ENCODE measurements around the gene AURKA. TPM values are rescaled to one million over a fixed set of nuclear protein-coding genes. Genes with fewer than 3 reads are reported as not detected.
"Not testable (repeated sequence)": the region's sequence is repeated elsewhere in the genome, so short reads cannot be mapped to it uniquely, and the experiment has no call there.

Gene AURKA
- total RNA-seq, 1 donor from 2014 or later, result 5.7 TPM

DNA sequence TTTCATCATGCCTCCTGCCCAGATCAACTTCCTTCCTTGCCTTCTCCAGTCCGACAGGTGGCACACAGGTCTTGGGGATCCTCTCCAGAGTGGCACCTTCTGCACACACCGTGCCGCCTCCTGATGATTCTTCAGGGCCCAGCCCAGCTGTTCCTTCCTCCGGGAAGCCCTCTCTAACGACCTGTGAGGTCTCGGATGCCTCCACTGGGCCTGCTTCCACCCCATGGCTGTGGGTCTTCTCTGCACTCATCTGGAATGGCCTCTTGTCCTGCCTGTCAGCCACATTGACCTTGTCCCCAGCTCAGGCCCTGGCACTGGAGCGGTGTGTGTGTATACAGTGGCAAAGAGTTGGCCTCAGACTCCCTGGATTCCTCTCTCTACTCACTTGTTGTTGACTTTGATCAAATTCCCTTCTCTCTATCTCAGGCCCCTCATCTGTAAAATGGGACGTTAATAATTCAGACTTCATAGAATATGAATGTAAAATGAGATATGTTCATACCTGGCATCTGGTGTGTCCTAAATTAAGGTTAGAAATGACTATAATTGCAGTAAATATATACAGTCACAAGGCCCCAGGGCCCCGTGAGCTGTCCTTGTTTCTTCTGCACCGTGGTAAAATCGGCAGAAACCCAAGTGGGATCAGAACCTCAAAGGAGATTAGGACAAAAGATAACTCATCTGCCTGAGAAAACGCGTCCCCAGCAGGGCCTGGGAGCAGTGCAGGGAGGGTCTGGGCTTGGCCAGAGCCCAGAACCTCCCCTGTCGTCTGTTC is 31.7 kb downstream of the AURKA start:
- DNase-seq (ENCODE audit: low read depth), result no peak

DNA sequence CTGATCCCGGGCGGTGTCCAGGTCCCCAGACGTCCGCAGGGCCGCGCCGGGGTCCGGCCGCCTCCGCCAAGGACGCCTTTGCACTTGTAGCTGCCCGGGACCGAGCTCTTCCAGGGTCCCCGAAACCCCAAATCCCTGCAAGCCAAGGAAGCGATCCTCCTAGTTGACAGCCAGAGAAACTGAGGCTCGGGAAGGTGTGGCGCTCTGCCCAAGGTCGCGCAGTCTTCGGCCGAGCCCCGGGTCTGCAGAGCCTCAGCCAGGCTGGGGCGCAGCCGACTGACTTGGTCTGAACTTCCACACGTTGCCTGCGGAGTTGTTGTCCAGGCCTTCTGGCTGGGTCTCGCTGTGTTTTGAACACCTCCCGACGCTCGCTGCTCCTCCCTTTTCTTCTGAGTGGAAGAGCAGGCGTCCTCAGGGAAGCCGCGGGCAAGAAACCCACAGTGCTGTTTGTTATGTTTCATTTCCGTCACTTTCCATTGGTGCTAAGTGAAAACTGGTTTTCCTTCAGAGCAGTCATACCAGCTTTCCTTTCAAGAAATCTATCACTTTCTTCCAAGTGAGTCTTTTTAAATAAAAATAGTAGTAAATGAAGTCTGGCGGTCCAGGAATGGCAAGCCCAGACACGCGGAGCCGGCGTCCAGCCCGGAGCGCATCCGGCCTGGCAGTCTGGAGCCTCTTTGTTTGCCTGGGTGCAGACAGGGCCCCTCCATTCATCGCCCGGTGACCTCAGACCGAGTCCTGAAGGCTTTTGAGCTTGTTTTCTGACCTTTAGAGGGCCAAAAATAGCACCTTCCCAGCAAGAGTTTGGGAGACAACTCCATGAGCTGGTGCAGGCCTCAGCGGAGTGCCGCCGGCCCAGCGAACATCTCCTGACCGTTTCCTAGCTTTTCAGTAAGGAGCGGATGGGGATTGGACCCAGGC is 32.5 kb downstream of the AURKA start:
- DNase-seq (ENCODE audit: low read depth), result peak; percentile 68

DNA sequence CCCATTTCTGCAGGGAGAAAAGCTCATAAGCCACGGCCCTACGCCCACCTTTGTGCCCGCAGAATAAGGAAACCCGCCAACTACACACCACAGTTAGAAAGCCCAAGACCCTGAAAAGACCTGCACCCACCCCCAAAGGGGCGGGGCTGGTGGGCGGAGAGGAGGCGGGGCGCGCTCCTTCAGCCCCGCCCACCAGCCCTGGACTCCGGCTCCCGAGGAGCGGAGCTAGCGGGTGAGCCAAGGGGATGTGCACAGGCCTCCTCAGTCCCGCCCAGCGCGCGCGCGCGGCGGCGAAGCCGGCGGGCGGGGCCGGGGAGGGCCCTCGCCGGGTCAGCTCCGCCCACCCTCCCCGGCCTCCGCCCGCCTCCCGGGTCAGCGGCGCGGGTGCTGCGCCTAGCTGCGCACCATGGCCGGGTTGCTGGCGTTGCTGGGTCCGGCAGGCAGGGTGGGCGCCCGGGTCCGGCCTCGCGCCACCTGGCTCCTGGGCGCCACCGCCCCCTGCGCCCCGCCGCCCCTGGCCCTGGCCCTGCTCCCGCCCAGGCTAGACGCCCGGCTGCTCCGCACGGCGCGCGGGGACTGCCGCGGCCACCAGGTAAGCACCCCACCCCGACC is 33.3 kb downstream of the AURKA start, which contains the start of gene FAM210B:
FAM210B (plus strand) TSS at position 375 of the 612 bp plus-strand sequence; CDS start at position 407, 32 bp downstream.
- DNase-seq (ENCODE audit: low read depth), result peak; percentile 91

DNA sequence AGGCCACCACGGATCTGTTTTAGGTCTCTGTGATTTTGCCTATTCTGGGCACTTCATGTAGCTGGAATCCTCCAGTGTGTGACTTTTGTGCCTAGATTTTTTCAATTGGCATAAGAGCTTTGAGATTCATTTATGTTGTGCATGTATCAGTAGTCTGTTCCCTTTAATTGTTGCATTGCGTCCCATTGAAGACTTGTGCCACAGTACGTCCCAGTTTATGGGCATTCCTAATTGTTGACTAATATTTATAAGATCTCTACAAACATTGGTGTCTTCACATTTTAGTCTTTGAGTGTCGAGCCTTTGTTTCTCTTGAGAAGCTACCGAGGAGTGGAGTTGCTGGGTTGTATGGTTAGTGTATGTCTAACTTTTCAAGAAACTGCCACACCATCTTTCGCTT is 33.9 kb downstream of the AURKA start:
- DNase-seq (ENCODE audit: low read depth), result no peak

DNA sequence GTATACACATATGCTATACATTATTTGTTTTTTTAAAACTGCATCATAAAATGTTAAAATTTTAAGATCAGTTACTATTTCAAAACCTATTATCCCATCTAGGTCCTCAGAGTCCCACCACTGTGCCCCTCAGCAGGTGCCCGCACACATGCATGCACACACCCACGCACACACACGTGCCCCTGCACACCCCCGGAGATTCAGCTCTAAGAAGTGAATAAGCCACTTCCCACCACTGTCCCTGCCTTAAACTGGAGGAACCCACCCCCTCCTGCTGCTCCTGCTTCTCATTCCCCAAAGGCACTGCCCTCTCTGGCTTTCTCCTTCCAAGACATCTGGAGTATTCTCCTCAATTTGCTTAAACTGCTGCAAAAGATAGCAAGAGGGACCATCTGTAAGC is 38.7 kb downstream of the AURKA start:
- no peak for DNase-seq (ENCODE audit: low read depth)

DNA sequence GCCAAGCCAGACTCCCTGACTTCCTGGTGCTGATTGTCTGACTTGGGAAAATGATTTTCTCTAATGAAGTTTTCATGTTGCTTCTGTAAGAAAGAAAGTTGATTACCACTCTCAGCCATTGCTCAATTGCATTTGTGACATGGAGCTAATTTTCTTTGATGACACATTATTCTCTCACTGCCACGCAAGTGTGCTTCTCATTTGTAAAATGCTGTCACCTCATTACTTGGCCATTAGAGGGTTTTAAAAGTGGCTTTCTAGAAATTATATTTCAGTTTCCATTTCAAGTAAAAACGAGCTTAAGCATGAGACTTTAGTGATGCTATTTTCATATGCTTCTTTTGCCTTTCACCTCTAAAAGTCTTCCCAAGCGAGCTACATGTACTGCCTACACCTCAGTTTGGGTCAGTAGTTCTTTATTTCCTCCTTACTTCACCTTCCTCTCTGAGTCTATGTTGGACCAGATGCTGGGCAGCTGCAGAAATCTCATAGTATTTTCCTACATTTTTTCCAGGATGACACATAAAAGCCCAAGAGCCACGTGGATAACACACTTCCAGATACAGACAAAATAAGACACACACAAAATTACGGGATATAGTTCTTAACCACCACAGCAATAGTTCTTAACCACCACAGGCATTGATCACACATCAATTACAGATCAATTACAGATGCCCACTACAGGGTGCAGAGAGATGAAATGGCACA is 39.5 kb downstream of the AURKA start:
- no peak for DNase-seq (ENCODE audit: low read depth)

DNA sequence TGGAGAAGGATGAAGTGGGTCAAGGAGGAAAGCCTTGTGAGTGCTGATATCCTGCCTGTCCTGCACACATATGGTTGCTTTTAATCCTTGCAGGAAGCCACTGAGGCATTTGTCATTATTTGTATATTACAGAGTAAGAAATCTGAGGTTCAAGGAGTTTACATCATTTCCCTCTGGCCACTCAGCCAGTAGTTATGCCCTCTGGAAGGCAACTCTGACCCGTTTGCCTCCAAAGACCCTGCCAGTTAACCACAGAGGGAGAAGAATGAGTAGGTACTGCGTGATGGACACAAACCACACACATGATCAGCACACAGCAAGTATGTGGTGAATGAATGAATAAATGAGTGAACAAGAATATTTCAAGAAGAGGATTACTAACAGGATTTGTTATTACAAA is 41.2 kb downstream of the AURKA start:
- no peak for DNase-seq (ENCODE audit: low read depth)

DNA sequence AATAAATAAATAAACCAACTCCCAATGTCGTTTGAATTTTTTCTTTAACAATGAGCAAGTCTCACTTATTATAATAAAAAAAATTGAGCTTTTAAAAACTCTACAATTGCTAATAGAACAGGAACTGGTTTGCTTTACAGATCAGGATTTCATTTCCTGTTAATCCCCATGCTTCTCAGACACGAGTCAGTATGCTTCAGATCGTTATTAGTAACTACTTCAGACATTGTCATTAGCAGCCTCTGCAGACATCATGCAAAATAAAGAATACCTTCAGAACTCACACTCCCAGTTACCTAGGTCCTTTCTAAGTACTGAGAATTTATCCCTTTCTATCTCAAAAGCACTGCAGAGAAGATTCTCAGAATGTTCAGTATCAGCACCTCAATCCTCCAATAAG is 43.3 kb downstream of the AURKA start:
- no peak for DNase-seq (ENCODE audit: low read depth)

DNA sequence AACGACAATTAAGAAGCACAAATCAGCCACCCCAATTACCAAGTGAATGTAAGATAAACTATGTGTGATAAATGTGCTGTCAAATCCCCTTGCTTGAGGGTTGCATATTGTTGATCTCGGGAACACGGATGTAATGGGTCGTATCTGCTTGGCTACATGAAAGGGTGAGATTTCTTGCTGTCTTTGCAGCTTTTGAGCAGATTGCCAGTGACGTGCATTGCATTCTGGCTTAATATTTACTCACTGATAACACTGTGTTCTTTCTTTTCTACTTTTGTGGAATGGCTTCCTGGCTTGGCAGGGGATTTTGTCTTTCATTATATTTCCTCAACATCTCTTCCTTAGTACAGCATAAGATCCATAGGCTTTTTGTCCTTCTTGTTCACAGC is 43.7 kb downstream of the AURKA start:
- DNase-seq (ENCODE audit: low read depth), result no peak

DNA sequence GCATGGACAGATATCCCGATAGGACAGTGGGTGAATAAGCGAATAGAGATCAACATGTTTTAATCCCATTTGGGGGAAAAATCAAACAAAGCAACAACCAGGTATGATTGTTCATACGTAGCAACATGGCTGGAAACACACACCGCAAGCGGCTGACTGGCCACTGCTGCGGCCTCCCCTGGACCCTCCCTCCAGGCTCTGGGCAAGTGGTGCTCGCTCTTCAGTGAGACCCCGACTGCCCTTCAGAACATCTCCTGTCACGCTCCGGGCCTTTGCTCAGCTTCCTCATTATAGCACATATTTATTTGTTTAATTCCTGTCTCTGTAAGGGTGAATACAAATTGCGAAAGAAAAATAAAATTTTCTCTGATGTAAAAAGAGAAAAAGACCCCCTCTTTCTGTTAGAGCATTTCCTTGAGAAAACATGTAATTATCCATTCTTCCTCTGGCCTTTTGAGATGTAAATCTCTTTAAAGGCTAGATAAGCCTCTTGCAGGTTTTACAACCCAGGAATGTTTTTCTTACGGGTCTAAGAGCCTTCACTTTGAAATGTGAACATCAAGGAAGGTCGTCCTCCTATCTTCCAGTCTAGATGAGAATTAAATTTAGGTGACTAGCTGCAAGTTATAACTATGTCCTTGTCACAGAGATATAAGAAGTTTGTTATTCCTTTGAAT is 44.2 kb downstream of the AURKA start:
- DNase-seq (ENCODE audit: low read depth), result no peak

DNA sequence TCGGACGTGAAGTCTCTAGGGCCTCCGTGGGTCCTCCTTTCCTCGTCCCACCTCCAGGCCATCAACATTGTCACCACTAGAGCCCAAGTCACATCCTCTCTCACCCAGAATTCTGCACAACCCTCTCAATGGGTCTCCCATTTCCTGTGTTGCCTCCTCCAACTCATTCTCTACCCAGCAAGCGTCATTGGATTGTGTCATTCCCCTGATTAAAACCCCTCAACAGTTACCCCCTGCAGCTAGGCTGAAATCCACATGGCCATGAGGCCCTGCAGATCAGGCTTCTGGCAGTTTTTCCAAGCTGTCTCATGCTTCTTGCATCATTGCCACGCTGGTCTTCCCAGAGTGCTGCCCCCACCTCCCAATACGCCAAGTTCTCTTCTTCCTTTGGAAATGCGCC is 46.1 kb downstream of the AURKA start:
- no peak for DNase-seq (ENCODE audit: low read depth)

DNA sequence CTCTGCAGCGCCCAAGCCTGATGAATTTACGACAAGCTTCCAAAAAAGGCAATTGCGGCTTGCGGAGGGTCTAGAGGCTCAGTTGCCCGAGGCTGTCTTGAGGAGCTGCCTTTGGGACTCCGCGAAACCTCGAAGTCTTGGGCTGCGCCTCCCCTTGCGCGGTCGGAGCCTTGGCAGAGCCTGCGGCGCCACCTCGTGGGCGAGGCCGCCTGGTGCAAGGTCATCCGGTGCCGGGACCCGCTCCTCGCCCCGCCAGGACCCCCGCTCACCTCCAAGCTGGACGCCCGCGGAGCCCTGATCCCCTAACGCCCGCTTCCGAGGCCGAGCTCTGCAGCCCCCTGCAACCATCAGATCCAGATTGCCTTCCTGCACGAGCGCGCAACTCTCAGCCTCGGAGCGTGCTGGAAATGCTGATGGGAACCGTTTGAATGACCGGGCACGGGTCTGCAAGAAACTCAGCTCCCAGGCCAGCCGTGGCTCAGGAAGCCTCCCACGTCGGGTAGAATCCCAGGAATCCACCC is 48.1 kb downstream of the AURKA start:
- peak; percentile 35 for DNase-seq (ENCODE audit: low read depth)

DNA sequence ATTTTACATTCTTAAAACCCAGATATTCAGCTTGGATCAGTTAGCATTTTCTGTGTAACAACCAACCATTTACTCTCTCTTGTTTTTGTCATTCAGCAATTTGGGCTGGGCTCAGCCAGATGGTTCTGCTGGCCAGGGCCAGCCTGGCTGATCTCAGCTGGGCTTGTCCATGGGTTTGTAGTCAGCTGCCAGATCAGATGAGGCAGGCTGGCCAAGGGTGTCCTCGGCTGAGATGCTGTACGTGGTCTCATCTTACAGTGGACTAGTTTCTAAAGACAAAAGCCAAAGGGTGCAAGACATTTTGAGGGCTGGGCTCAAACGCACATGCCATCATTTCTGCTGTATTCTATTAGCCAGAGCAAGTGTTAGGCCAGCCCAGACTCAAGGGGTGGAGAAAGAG is 49.2 kb downstream of the AURKA start:
- DNase-seq (ENCODE audit: low read depth), result no peak

DNA sequence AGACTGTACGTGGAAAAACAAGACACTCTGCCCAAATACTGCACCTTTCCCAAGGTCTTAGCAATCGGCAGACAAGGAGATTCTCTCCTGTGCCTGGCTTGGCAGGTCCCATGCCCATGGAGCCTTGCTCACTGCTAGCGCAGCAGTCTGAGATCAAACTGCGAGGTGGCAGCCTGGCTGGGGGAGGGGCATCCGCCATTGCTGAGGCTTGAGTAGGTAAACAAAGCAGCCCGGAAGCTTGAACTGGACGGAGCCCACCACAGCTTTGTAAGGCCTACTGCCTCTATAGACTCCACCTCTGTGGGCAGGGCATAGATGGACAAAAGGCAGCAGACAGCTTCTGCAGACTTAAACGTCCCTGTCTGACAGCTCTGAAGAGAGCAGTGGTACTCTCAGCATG is 55.3 kb downstream of the AURKA start:
- not testable (repeated sequence) for DNase-seq (ENCODE audit: low read depth)

DNA sequence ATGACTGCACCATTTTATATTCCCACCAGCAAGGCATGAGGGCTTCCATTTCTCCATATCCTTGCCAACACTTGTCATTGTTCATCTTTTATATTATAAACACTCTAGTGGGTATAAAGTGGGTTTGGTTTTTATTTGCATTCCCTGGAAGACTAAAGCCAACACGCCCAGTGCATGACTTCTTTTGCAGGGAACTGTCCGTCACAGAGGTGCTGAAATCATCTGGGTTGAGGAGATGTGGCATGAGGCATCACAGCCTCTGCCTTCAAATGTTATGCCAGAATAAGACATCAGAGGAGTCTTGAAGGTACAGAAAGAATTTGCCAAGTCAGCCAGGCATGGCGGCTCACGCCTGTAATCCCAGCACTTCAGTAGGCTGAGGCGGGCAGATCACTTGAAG is 63.2 kb downstream of the AURKA start:
- DNase-seq (ENCODE audit: low read depth), result peak; percentile 44

DNA sequence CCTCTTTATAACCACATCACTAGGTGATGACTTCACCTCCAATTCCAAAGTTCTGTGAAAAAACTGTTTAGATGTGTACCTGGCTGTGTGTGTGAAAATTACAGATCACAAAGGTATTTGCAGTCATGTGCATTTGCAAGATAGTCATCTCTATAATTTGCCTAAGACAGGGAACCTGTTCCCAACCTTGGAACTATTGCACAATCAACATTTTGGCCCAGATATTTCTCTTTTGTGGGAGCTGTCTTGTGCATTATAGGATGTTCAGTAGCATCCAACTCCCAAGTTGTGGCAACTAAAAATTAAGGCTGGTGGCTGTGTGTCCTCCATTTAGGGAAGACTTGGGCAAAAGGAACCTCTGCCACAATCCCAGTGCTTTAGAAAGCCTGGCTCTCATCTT is 67.2 kb downstream of the AURKA start:
- DNase-seq (ENCODE audit: low read depth), result no peak

DNA sequence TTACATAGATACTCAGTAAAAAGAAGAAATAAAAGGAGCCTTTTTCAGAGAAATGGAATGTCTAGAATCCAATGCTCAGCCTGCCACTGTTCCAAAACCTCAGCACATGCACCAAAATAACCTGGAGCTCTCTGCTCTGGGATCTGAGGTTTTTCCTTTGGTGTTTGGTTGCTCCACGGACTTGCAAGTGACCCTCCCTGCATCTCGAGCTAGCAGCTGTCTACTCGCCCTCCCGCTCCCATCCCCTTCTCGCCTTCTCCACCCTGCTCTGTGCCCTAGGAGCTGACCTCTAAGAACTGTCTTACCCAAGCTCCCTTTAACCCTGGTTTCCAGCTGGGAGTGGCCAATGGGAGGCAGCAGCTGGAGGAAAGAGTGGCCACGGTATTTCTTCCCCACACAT is 68.4 kb downstream of the AURKA start:
- DNase-seq (ENCODE audit: low read depth), result peak; percentile 57

DNA sequence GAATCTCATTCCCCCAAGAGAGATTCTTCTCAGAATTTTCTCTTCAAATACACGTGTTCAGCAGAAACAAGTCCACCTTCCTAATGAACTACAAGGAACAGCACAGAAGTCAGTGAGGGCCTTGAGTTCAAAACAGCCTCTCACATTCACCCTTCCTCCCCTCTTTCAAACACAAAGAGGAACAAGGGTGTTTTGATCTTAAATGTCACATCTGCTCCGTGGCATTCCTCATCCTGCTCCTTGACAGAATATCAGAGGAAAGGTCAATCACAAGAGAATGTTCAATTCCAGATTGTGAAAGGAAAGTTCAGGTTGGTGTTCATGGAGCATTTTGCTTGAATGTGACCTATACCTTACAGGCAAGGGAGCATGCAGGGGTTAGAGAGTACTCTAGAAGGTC is 68.8 kb downstream of the AURKA start:
- no peak for DNase-seq (ENCODE audit: low read depth)

DNA sequence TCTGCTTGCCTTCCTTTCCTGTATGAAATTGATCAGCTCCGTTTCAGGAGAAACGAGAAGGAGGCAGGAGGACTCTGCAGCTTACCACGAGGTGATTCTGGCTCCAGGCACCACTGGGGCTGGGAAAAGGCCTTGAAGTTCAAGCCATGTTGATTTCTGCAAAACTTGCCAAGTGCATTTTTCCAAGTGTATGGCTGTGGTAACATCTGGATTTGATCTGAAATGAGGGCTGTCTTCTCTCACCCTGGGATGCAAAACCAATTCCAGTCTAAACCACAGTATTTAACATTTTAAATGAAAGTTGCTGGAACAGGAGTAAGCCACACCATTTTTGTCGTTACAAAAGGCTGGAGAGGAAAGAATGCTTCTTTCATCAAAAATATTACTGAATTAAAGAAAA is 69.3 kb downstream of the AURKA start:
- DNase-seq (ENCODE audit: low read depth), result no peak
